ENCODE results near the gene RAB11A.

The RAB11A gene

DNA sequence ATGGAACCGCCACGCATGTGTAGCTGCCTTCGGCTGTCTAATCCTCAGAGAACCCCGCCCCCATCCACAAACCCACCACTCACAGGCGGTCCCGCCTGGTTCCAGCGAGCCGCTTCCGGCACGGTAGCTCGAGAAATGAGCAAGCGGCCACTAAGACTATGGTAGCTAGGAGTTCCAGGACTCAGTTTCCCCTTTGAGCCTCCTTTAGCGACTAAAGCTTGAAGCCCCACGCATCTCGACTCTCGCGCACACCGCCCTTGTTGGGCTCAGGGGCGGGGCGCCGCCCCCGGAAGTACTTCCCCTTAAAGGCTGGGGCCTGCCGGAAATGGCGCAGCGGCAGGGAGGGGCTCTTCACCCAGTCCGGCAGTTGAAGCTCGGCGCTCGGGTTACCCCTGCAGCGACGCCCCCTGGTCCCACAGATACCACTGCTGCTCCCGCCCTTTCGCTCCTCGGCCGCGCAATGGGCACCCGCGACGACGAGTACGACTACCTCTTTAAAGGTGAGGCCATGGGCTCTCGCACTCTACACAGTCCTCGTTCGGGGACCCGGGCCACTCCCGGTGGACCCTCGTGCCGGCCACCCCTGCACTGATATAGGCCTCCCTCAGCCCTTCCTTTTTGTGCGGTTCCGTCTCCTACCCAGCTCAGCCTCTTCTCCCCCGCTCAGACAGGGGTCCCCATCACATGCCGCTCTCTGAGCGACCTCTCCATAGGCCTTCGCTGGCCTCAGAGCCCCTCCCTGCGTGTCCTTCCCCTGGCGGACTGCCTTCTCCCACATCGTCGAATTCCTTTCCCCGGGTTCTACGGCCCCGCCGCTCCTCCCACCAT is at the start of gene RAB11A:
Gene RAB11A, plus strand, starts transcription at position 366 of the 828 bp plus-strand sequence. Its CDS starts 95 bp downstream, at position 461.
- peak; percentile 96 for DNase-seq

DNA sequence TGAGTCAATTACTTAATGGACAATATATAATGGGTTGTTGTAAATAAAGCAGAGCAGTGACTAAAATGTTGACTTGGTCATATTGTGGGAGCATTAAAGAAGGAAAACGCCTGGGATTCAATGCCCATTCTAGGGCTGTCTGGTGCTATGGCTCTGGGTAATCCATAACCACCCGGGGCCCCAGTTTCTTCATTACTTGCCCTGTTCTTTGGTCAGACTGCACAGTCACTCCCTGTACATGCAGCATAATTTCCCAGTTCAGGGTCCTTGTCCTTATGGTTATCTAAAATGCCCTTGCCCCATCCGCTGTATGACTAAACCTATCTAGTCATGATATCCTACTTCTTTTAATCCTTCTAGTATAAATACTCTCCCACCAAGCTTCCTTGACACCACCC is 49.7 kb upstream of the RAB11A start:
- DNase-seq, result no peak

DNA sequence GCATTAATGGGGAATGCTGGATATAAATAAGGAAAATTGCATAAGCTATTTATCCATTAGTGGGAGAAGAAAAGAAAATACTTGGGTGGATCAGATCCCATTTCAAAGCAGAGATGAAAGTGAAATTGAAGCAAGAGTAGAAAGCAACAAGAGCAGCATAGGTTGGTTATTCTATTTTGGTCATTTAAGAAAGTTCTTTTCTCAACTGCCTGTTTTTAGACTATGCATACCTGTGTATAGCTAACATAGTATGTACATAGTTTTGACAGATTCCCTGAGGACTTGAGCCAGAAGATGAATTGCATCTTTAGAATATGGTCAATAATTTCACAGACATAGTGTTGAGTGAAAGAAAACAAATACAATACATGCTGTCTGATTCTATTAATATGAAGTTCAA is 48.2 kb upstream of the RAB11A start:
- no peak for DNase-seq

DNA sequence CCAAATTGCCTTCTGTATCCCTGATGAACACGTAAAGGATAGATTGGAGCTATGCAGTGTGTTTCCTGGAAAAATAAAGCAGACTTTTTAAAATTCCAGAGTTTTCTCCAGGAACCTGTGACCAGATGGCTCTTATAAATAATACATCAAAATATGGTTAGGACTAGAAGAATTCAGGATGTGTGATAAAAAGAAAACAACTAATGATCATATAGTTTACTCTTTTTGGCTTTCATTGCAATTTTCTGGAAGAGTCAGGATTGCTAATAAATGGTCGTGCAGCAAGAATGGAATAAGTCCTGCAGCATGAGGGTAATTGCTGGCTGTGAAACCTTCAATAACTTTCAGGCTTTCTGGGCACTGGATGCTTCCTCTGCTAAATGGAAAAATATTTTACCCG is 47.0 kb upstream of the RAB11A start:
- DNase-seq, result no peak

DNA sequence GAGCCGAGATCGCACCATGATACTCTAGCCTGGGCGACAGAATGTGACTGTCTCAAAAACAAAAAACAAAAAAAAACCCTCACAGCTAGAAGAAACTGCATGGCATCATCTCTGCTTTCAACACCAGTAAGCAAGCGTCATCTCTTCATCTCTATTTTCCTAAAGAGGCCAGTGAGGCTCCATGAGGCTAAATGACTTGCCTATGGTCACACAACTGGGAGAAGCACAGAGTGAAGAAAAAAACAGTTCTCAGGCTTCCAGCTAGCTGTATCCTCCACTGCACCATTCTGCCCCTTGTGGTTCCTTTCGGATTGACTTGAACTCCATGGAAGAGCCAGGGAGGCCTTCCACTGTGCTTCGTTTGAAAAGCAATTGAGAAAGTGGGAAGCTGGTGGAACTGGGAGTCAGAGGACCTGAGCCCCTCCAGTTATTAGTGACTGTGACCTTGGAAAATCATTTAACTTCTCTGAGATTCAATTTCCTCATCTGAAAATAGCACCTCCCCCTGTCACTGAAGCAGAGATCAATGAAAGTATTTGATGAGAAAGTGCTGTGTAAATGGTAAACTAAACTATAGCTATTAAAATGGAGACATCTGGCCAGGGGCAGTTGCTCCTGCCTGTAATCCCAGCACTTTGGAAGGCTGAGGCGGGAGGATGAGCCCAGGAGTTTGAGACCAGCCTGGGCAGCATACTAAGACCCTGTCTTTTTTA is 45.1 kb upstream of the RAB11A start:
- peak in 1 of 2 experiments; percentile 64 for DNase-seq

DNA sequence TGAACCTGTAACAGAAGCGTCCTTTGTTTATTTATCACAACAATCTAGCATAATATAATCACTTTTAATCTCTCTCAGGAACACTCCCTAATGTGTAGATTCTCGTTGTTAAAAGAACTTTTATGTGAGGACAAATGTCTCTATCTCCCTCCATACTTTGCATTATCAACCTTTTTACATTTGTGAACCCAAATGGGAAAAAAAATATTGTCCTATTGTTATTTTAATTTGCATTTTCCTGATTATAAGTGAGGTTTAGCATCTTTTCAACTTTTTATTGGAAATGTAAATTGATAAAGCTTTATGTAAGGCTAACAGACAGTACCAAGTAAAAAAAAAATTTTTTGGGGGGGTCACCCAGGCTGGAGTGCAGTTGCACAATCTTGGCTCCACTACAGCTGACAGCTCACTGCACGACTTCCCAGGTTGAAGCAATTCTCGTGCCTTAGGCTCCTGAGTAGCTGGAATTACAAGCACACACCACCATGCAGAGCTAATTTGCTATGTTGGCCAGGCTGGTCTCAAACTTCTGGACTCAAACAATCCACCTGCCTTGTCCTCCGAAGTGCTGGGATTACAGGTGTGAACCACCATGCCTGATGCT is 44.2 kb upstream of the RAB11A start:
- no peak for DNase-seq

DNA sequence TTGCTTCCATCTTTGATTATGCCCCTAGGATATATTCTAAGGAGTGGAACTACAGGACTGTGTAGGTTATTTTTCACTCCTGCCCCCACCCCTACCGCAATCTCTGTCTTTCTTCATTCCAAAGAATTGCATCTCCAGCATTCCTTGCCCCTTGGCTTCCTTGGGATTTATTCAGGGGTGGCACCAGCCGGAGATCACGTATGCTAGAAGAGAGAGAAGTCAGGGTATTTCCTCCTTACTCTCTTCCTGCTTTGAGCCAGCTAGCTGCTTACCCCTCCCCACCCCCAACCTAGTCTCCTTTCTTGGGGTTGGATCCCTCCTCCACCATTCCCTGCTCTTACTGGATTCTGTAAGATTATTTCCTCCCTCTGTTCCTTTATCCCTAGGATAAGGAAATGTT is 42.2 kb upstream of the RAB11A start:
- DNase-seq, result no peak

DNA sequence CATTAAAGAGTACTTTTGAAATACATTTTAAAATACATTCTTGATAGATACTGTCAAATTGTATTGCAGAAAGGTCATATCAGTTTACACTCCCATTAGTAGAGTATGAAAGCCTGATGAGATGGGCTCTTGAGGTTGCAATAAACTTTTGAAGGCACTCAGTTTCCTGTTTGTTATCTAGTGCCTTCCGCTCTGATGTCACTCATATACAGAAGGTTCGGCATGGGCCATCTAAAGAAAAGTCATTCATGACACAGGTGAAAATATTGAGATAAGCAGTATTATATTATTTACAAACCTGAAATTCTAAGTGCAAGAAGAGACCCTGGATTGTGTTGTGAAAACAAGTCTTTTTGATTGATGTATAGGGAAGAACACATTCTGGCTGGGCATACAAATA is 40.7 kb upstream of the RAB11A start:
- DNase-seq, result no peak

DNA sequence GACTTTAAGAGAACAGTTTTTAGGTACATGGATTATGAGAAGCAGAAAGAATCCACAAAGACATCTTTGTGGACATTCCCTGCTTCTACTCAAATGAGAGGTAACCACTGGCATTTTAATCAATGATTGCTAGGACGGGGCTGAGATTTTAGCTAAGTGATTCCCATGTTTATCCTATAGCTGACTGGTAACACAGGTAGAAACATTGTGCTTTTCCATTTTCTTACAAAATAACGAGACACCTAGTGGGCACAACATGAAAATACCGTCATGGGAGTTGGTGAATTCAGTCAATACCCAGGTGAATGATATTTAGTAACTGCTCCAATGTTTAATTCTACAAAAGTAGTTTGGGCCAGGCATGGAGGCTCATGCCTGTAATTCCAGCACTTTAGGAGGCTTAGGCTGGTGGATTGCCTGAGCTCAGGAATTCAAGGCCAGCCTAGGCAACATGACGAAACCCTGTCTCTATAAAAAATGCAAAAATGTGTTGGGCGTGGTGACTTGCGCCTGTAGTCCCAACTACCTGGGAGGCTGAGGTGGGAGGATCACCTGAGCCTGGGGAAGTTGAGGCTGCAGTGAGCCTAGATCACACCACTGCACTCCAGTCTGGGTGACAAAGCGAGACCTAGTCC is 40.0 kb upstream of the RAB11A start:
- peak; percentile 13 to 48 for DNase-seq

DNA sequence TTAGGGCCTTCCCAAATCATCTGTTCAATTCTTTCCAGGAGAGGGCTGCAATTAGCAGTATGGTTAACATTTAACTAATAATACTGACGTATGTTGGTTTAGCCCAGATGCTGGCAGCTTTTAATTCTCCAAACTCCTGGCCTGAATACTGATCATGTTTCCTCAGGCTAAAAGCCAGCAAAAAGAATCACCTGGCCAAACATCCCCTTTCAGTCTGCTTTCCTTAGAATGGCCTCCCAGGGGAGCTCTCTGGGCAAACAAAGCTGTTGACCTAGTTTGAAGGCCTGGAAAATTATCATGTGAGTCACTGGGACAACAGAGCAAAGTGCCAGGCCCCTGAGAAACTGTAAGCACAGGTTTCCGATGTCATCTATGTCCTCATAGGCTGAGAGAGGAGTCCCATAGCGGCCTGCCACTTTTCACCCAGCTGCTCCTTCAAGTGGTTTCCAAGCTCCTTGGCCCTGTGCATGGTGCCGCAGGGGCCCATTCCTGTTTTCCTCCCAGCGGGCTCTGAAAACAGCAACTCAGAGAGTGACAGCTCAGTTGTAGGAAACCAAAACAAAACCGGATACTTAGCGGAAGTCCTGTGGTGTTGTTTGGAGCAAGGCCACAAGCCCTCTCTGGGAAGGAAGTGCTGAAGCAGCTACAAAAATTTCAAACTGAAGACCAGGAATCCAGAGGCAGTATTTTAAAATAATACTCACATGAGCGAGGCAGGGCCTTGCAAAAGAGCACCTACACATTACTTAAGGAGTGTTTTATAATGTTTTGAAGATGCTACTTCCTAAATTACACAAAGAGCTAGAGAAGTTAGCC is 36.5 kb upstream of the RAB11A start:
- peak; percentile 98 to 100 for DNase-seq

DNA sequence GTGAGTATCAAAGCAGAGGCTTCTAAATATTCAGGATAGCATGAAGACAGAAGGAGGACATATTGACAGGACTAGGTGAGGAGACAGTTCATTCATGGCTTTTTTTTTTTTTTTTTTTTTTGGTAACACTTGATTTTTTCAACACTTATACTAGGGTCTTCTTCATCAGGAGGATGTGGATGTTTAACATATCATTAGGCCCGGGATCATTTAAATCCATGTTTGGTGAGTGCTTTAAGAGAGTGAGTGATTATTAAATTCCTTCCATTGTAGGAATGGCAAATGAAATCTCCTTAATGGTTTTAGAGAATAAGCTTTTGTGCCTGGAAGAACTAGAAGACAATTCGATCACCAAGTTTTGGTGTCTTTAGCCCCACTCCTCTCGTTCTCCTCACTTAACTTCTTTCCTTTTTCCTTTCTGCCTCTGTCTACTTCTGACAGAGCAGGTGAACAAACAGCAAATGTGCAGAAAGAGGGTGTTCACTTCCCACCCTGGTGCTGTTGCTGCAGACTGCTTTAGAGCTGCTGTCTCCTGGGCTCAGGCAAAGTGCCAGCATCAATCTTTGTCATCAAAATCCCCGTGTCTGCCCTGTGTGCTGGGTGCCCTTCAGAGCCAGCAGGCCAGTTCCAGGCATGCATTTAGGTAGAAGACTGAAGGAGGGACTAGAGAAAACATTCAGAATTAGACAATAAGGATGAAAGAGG is 35.6 kb upstream of the RAB11A start:
- DNase-seq, result peak; percentile 50 to 80

DNA sequence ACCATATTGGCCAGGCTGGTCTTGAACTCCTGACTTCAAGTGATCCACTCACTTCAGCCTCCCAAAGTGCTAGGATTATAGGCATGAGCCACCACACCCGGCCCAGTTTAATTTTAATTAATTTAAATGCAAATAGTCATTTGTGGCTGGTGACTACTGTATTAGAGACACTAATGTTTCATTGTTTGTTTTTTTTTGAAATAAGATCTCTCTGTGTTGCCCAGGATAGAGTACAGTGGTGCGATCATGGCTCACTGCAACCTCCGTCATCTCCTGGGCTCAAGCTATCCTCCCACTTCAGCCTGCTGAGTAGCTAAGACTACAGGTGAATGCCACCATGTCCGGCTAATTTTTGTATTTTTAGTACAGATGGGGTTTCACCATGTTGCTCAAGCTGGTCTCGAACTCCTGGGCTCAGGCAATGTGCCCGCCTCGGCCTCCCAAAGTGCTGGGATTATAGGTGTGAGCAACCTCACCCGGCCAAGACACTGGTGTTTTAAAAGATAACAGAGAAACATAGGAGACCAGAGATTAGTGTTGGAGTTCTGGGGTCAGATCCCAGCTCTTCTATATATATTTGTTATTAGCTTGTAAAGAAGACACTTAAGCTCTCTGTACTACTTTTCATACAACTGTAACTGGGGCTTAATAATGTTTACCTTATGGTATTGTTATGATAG is 34.5 kb upstream of the RAB11A start:
- no peak for DNase-seq

DNA sequence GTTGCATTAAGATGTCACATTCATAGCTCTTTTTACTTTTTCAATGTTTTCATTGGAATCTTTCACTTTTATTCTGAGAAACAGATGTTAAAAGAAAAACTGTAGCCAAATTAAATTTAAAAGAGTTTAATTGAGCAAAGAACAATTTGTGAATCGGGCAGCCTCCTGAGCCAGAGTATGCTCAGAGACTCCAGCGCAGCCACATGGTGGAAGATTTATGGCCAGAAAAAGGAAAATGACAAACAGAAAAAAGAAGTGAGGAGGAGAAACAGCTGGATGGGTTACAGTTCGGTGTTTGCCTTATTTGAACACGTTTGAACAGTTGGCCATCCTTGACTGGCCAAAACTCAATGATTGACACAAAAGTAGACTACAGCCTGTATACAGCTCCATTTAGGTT is 33.8 kb upstream of the RAB11A start:
- DNase-seq, result no peak

DNA sequence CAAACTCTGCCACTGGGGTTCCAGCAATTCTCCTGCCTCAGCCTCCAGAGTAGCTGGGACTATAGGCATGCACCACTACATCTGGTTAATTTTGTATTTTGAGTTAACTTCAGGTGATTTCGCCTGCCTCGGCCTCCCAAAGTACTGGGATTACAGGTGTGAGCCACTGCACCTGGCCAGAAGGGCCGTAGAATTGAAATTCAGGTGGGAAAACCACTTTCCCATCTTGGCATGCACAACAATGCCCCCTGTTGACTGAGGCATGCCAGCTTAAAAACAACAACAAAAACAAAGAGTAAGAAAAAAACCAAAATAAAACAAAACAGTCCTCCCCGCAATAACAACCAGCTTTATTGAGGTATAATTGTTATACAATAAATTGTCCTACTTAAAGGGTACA is 32.6 kb upstream of the RAB11A start:
- no peak for DNase-seq

DNA sequence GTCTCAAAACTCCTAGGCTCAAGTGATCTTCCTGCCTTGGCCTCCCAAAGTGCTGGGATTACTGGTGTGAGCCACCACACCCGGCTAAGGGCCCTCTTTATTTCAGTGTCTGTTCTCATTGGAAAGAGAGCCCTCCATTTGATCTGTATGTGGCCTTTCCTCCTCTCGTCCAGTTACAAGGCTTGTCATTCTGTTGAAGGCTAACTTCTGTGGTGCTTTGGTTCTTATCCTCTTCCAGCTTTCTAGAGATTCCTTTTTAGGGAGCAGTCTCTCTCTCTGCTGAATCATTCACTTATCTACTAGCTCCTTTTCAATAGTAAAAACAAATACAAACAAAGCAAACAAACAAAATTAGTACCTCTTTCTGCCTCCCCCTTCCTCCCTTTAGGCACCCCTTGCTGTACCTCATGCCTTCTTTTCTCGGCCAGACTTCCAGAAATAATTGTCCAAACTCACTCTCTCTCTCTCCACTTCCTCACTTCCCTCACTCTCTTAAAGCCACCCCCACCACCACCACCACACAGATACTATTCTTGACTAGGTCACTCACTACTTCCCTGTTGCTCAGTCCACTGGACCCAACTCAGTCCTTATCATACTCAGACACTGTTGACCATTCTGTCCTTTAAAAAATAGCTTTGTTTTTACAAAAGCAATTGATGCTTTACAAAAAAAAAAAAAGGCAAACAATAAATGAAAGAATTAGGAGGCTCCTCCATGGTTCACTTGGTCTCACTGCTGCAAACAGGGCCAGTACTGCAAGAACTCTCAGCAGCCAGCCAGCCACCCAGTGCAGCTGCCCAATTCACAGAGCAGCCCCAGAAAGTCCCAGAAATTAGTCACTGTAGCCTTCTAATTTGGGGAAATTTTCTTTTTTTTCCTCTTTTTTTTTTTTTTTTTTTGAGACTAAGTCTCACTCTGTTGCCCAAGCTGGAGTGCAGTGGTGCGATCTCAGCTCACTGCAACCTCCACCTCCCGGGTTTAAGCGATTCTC is 31.7 kb upstream of the RAB11A start:
- DNase-seq, result no peak

DNA sequence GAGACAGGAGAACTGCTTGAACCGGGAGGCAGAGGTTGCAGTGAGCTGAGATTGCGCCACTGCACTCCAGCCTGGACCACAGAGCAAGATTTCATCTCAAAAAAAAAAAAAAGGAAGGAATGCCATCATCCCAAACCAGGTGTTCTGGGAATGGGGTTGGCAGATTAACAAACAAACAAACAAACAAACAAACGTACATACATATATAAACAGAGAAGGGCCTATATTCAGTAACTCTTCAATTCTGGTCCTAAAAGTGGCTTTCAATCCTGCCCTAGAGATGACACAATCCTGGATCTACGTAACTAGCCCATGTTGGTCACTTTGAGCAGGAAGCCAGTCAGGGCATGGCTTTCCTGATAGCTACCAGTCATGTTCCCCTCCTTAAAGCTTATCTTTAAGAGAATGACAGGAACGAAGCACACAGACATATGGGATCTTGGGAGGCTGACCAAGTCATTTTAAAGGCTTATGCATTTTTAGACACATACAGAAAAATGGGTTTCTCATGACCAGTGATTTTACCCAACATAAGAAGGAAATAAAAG is 29.9 kb upstream of the RAB11A start:
- DNase-seq, result no peak

DNA sequence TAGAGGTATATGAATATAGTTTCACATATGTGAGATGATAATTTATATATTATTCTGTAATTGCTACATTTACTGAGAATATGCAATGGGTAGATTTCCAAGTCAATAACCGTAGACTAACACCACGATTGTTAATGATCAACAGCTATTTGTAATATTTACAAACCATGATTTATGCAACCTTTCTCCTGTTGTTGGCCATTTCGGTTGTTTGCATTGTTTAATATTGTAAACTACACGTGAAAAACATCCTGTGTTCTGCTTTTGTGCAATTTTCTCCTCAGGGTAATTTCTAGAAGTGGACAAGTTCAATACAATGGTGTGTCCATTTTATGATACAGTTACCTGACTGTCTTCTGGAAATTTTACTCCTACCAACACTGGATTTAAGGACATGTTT is 29.3 kb upstream of the RAB11A start:
- no peak for DNase-seq

DNA sequence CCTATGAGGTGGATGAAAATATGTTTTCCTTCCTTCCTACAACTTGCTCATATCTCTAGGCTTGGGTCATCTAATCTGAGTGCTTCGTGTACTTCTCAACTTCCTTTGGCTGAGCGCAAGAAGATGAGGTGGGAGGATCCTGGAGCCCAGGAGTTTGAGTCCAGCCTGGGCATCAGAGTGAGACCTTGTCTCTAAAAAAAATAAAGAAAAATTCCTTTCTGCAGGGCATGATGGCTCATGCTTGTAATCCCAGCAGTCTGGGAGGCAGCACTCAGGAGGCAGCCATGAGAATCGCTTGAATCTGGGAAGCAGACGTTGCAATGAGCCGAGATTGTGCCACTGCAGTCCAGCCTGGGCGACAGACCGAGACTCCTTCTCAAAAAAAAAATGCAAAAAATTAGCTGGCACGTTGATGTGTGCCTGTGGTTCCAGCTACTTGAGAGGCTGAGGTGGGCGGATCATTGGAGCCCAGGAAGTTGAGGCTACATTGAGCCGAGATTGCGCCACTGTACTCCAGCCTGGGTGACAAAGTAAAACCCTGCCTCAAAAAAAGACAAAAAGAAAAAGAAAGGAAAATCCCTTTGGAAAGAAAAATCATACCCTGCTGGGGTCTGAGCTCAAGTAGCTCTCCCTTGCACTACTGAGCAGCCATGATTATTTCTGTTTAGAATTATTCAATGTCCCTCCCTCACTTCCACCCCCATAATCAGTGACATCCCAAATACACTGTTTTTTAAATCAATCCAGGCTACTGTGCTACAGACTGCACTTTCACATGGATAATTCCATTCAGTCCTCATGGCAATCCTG is 28.0 kb upstream of the RAB11A start:
- DNase-seq, result no peak

Data from NCI-H2081 (cell line).